CD14-positive monocyte (primary cell): ENCODE results near the gene PSKH1. TPM values are rescaled to one million over a fixed set of nuclear protein-coding genes. Genes with fewer than 3 reads are reported as not detected.
A peak's percentile ranks its signal among the peaks of the same experiment; 100 is the strongest.

Experiments
- DNase-seq, 3 donors: peaks; one replicate each; pipeline ENCODE4 v3.0.0-alpha.2; 2011 to 2022
- H2AFZ ChIP-seq: 2 replicates; pipeline ENCODE4 v1.6.0; 2012; ENCODE audit warnings: mild to moderate bottlenecking, low read depth, low read length, inconsistent platforms; ENCODE audit not compliant: insufficient read depth, poor library complexity, severe bottlenecking
- H3K27ac ChIP-seq, 2 donors: 1 replicate in 1 of 2; 2 replicates in 1 of 2; pipeline ENCODE4 v1.5.1; 2012 to 2013; ENCODE audit warnings: low read length in 2 of 2, control low read depth in 1 of 2, inconsistent platforms in 1 of 2, low read depth in 1 of 2, mild to moderate bottlenecking in 1 of 2
- H3K27me3 ChIP-seq, 2 donors: one replicate each; pipeline versions ENCODE4 v1.6.0 to v1.6.1; 2011 to 2013; ENCODE audit warnings: low read length in 2 of 2; ENCODE audit not compliant: control insufficient read depth in 2 of 2, insufficient read depth in 2 of 2
- H3K36me3 ChIP-seq, 2 donors: replicated peaks in 1 of 2; 1 replicate in 1 of 2; 2 replicates in 1 of 2; pipeline versions ENCODE4 v1.5.1 to v1.6.1; 2012 to 2013; ENCODE audit warnings: low read length in 2 of 2, control low read depth in 1 of 2, inconsistent platforms in 1 of 2, mild to moderate bottlenecking in 1 of 2; ENCODE audit not compliant: insufficient read depth in 2 of 2, control insufficient read depth in 1 of 2
- H3K4me1 ChIP-seq, 2 donors: 1 replicate in 1 of 2; 2 replicates in 1 of 2; pipeline versions ENCODE4 v1.5.1 to v1.6.1; 2012 to 2013; ENCODE audit warnings: low read length in 2 of 2, control low read depth in 1 of 2, inconsistent platforms in 1 of 2, mild to moderate bottlenecking in 1 of 2, moderate library complexity in 1 of 2; ENCODE audit not compliant: insufficient read depth in 2 of 2, control insufficient read depth in 1 of 2
- H3K4me2 ChIP-seq: replicated peaks from 2 replicates; pipeline ENCODE3; 2012; ENCODE audit warnings: low read length, moderate library complexity, mild to moderate bottlenecking; ENCODE audit not compliant: poor library complexity, severe bottlenecking; ENCODE audit errors: extremely low read depth
- H3K4me3 ChIP-seq, 3 experiments: fragments of 200-600 bp in 1 of 3; sonication (generic) in 1 of 3; replicated peaks in 1 of 3; 1 replicate in 2 of 3; 2 replicates in 1 of 3; pipeline ENCODE4 v1.5.1; 2011 to 2013; ENCODE audit warnings: low read length in 3 of 3, mild to moderate bottlenecking in 3 of 3, control low read depth in 2 of 3, low read depth in 2 of 3, inconsistent platforms in 1 of 3, moderate library complexity in 1 of 3
- H3K79me2 ChIP-seq: 2 replicates; pipeline ENCODE4 v1.6.0; 2012; ENCODE audit warnings: mild to moderate bottlenecking, control low read depth, inconsistent platforms, low read length, moderate library complexity; ENCODE audit not compliant: insufficient read depth
- H3K9ac ChIP-seq: 2 replicates; pipeline ENCODE4 v1.6.0; 2017; ENCODE audit warnings: low read length, mild to moderate bottlenecking; ENCODE audit not compliant: insufficient read depth, poor library complexity, severe bottlenecking
- H3K9me3 ChIP-seq, 2 donors: replicated peaks in 1 of 2; 1 replicate in 1 of 2; 2 replicates in 1 of 2; pipeline versions ENCODE4 v1.5.1 to v1.6.1; 2012 to 2013; ENCODE audit warnings: low read length in 2 of 2, control low read depth in 1 of 2; ENCODE audit not compliant: control insufficient read depth in 1 of 2, insufficient read depth in 1 of 2
- H4K20me1 ChIP-seq: 2 replicates; pipeline ENCODE4 v1.6.0; 2012; ENCODE audit warnings: mild to moderate bottlenecking, low read length, control low read depth, moderate library complexity; ENCODE audit not compliant: insufficient read depth
- H3K27ac Mint-ChIP-seq, 7 donors: one replicate each; pipeline ENCODE4 v1.8.0; 2020; ENCODE audit warnings: mild to moderate bottlenecking in 7 of 7, mixed read lengths in 7 of 7, moderate library complexity in 6 of 7, inconsistent platforms in 2 of 7
- H3K27me3 Mint-ChIP-seq, 3 donors: one replicate each; pipeline ENCODE4 v1.8.0; 2021 to 2022; ENCODE audit warnings: low read depth in 3 of 3, mild to moderate bottlenecking in 3 of 3, mixed read lengths in 3 of 3, moderate library complexity in 3 of 3, inconsistent platforms in 1 of 3
- H3K36me3 Mint-ChIP-seq, 2 donors: one replicate each; pipeline ENCODE4 v1.8.0; 2020; ENCODE audit warnings: mixed read lengths in 2 of 2, inconsistent platforms in 1 of 2, mild to moderate bottlenecking in 1 of 2
- H3K4me1 Mint-ChIP-seq: one replicate; pipeline ENCODE4 v1.8.0; 2020; ENCODE audit warnings: mild to moderate bottlenecking, mixed read lengths
- H3K4me3 Mint-ChIP-seq, 2 donors: one replicate each; pipeline ENCODE4 v1.8.0; 2020; ENCODE audit warnings: mild to moderate bottlenecking in 2 of 2, mixed read lengths in 2 of 2, moderate library complexity in 1 of 2
- H3K9me3 Mint-ChIP-seq, 7 donors: one replicate each; pipeline ENCODE4 v1.8.0; 2020 to 2022; ENCODE audit warnings: mixed read lengths in 7 of 7, mild to moderate bottlenecking in 6 of 7, moderate library complexity in 6 of 7, inconsistent platforms in 2 of 7
- WGBS: methylation state at CpG from one replicate; pipeline ENCODE4 v1.1.5; 2013; ENCODE audit warnings: missing lambda C conversion rate; ENCODE audit not compliant: insufficient coverage; 5-methylcytosine and 5-hydroxymethylcytosine counted together
- intact Hi-C, 2 donors: fragments of 100-400 bp; cut with micrococcal nuclease; formaldehyde crosslinking; loops; one replicate each; pipeline versions ENCODE4 v1.15.0 to v1.15.1; 2023
- polyA plus RNA-seq, 3 donors: library from polyadenylated mRNA; depleted of rRNA in 1 of 3; unstranded in 2 of 3; stranded (reverse) in 1 of 3; fragments of 300-500 nt in 2 of 3; fragments of >200 nt in 1 of 3; fragmentation: Illumina TruSeq in 2 of 3; gene quantifications; 1 replicate in 2 of 3; 2 replicates in 1 of 3; pipeline ENCODE4 v1.2.3, GENCODE V29; 2012 to 2021
- TF ChIP-seq, protein P1 (sequence below): fragments of 200-600 bp; IDR thresholded peaks from one replicate; pipeline ENCODE4 v1.8.0; 2022; ENCODE audit warnings: antibody characterized with exemption, mild to moderate bottlenecking

The PSKH1 gene
- polyA plus RNA-seq, 3 donors: 11.0 to 19.7 (median 16.8) TPM

- H4K20me1 ChIP-seq: peaks cover 78% of the 10 kb centered on the region
- peaks cover 50% of the 10 kb centered on the region for H3K79me2 ChIP-seq
- H3K4me1 Mint-ChIP-seq: peaks cover 6% of the 10 kb centered on the region
Observed at GRCh38 chr16:67915831-67916723, 23.0 kb downstream of the PSKH1 start.

GRCh38 chr16:67917140-67917851, 24.2 kb downstream of the PSKH1 start:
- intact Hi-C loops: no loop called here
- no peak overlapping the region for H3K4me2 ChIP-seq
- H3K4me3 Mint-ChIP-seq: no peak overlapping the region
- no peaks in the 10 kb centered on the region for H3K4me1 ChIP-seq
- H3K79me2 ChIP-seq: peaks cover 49% of the 10 kb centered on the region
- DNase-seq: no peak
- H3K36me3 ChIP-seq: peaks cover 39 to 70% of the 10 kb centered on the region in 2 donors
- H3K4me3 ChIP-seq: no peak overlapping the region
- peaks cover 80% of the 10 kb centered on the region for H4K20me1 ChIP-seq
- no peak overlapping the region for H2AFZ ChIP-seq
- H3K27me3 ChIP-seq: no peaks in the 10 kb centered on the region
- no peaks in the 10 kb centered on the region for H3K9me3 ChIP-seq
- TF ChIP-seq, protein P1, sequence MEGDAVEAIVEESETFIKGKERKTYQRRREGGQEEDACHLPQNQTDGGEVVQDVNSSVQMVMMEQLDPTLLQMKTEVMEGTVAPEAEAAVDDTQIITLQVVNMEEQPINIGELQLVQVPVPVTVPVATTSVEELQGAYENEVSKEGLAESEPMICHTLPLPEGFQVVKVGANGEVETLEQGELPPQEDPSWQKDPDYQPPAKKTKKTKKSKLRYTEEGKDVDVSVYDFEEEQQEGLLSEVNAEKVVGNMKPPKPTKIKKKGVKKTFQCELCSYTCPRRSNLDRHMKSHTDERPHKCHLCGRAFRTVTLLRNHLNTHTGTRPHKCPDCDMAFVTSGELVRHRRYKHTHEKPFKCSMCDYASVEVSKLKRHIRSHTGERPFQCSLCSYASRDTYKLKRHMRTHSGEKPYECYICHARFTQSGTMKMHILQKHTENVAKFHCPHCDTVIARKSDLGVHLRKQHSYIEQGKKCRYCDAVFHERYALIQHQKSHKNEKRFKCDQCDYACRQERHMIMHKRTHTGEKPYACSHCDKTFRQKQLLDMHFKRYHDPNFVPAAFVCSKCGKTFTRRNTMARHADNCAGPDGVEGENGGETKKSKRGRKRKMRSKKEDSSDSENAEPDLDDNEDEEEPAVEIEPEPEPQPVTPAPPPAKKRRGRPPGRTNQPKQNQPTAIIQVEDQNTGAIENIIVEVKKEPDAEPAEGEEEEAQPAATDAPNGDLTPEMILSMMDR: no peak
- peak overlapping the region in 5 of 7 donors; percentile 15 to 86 (median 73) for H3K27ac Mint-ChIP-seq
- no peak overlapping the region for H3K9ac ChIP-seq
- WGBS: 78% methylated on average over 6 of the region's 6 CpGs
- H3K9me3 Mint-ChIP-seq: no peaks in the 10 kb centered on the region
- peaks cover 6% of the 10 kb centered on the region for H3K4me1 Mint-ChIP-seq
- peaks cover 58 to 81% of the 10 kb centered on the region in 2 donors for H3K36me3 Mint-ChIP-seq
- H3K27me3 Mint-ChIP-seq: no peaks in the 10 kb centered on the region
- no peak overlapping the region for H3K27ac ChIP-seq

More at GRCh38 chr16:67915831-67916723, 23.0 kb downstream of the PSKH1 start:
- Histone ChIP-seq H3K36me3 (peaks cover 44 to 73% of the 10 kb centered on the region in 2 donors), H3K4me2 (no peak overlapping the region), H3K4me1 (no peaks in the 10 kb centered on the region), H3K9me3 (no peaks in the 10 kb centered on the region), H3K27me3 (no peaks in the 10 kb centered on the region), H3K4me3 (no peak overlapping the region), H2AFZ (no peak overlapping the region), H3K27ac (no peak overlapping the region), H3K9ac (no peak overlapping the region)
- Mint-ChIP-seq H3K4me3 (no peak overlapping the region), H3K27me3 (no peaks in the 10 kb centered on the region), H3K27ac (peak overlapping the region in 1 of 7 donors; percentile 29), H3K36me3 (peaks cover 62 to 78% of the 10 kb centered on the region in 2 donors), H3K9me3 (no peaks in the 10 kb centered on the region)
- no peak for DNase-seq
- WGBS: 100% methylated on average over 3 of the region's 7 CpGs
- intact Hi-C loops: no loop called here
- TF ChIP-seq, protein P1: no peak
